ENCODE data around the gene NEK1. TPM values are rescaled to one million over a fixed set of nuclear protein-coding genes. Genes with fewer than 3 reads are reported as not detected.

The NEK1 gene
- total RNA-seq, 1 experiment from 2014 or later = 12.3 TPM

DNA sequence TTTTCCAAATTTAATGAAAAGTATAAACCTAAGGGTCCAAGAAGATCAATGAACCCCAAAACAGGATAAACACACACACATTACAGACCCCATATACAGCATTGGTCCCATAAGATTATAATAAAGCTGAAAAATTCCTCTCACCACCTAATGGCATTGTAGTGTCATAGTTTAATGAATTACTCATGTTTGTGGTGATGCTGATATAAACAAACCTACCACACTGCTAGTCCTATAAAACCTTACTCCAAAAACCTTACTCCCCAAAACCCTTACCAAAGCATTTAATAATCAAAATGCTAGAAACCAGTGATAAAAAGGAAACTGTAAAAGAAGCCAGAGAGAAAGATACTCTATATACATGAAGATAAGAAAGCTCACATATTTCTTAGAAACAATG lies 193.5 kb downstream of the NEK1 start:
- no peak overlapping the region for H2AFZ ChIP-seq (ENCODE audit: low read length)
- Mint-ChIP-seq H3K36me3 (ENCODE audit: insufficient read depth in 1 of 3, low read depth in 3 of 3) (no peaks in the 10 kb centered on the region), H3K27me3 (ENCODE audit: low read depth) (no peaks in the 10 kb centered on the region), H3K27ac (no peak overlapping the region), H3K4me1 (peaks cover 4 to 11% of the 10 kb centered on the region in 2 experiments; a peak in 3 of 4 replicates), H3K4me3 (no peak overlapping the region), H3K9me3 (no peaks in the 10 kb centered on the region)
- no peak overlapping the region for H4K91ac ChIP-seq (ENCODE audit: insufficient read length, low read depth, low read length)
- H2BK15ac ChIP-seq (ENCODE audit: low read depth, low read length) = no peak overlapping the region
- no peak overlapping the region for H3K4ac ChIP-seq (ENCODE audit: low read depth, low read length)
- no peaks in the 10 kb centered on the region for H4K20me1 ChIP-seq (ENCODE audit: control insufficient read depth, insufficient read depth, insufficient read length)
- H2AK5ac ChIP-seq (ENCODE audit: insufficient read length, low read length) = no peak overlapping the region
- no peaks in the 10 kb centered on the region for H3K9me3 ChIP-seq (ENCODE audit: control insufficient read depth, low read depth, low read length)
- peaks cover 4% of the 10 kb centered on the region; the same call in 1 of the 2 replicates for H3K4me1 ChIP-seq (ENCODE audit: insufficient read depth, low read length)
- no peak overlapping the region for H2BK12ac ChIP-seq (ENCODE audit: insufficient read length, low read depth, low read length)
- no peak for DNase-seq
- H4K8ac ChIP-seq (replicated peaks; ENCODE audit: insufficient read length, low read depth, low read length) = no peak overlapping the region
- H3K23me2 ChIP-seq (ENCODE audit: insufficient read length, low read depth, low read length, poor library complexity, severe bottlenecking) = no peaks in the 10 kb centered on the region
- H3K18ac ChIP-seq (ENCODE audit: insufficient read length, low read depth, low read length) = no peak overlapping the region
- H3K27me3 ChIP-seq (ENCODE audit: insufficient read depth, low read length) = no peaks in the 10 kb centered on the region
- TF ChIP-seq, protein P1, sequence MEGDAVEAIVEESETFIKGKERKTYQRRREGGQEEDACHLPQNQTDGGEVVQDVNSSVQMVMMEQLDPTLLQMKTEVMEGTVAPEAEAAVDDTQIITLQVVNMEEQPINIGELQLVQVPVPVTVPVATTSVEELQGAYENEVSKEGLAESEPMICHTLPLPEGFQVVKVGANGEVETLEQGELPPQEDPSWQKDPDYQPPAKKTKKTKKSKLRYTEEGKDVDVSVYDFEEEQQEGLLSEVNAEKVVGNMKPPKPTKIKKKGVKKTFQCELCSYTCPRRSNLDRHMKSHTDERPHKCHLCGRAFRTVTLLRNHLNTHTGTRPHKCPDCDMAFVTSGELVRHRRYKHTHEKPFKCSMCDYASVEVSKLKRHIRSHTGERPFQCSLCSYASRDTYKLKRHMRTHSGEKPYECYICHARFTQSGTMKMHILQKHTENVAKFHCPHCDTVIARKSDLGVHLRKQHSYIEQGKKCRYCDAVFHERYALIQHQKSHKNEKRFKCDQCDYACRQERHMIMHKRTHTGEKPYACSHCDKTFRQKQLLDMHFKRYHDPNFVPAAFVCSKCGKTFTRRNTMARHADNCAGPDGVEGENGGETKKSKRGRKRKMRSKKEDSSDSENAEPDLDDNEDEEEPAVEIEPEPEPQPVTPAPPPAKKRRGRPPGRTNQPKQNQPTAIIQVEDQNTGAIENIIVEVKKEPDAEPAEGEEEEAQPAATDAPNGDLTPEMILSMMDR (conservative IDR thresholded peaks at IDR 0.05) = no peak
- no peaks in the 10 kb centered on the region for H3K79me1 ChIP-seq (ENCODE audit: insufficient read depth, low read depth, low read length, poor library complexity, severe bottlenecking)
- H3T11ph ChIP-seq (ENCODE audit: low read length) = no peak overlapping the region
- no peak overlapping the region for H2BK120ac ChIP-seq (ENCODE audit: low read depth, low read length, poor library complexity, severe bottlenecking)
- H3K27ac ChIP-seq (ENCODE audit: insufficient read length, low read depth, low read length) = no peak overlapping the region
- H3K14ac ChIP-seq (ENCODE audit: insufficient read depth, low read length) = no peak overlapping the region
- H3K79me2 ChIP-seq (ENCODE audit: insufficient read depth, low read length) = no peaks in the 10 kb centered on the region
- no peak overlapping the region for H3K56ac ChIP-seq (ENCODE audit: insufficient read length, low read depth, low read length)
- H3K9ac ChIP-seq (ENCODE audit: extremely low read depth, insufficient read length, low read length) = no peak overlapping the region
- H3K4me2 ChIP-seq (ENCODE audit: insufficient read depth, insufficient read length, low read length) = no peak overlapping the region
- H4K5ac ChIP-seq (ENCODE audit: insufficient read length, low read depth, low read length) = no peak overlapping the region
- no peak overlapping the region for H3K23ac ChIP-seq (ENCODE audit: insufficient read length, low read depth, low read length)
- no peak overlapping the region for H2BK20ac ChIP-seq (ENCODE audit: low read depth, low read length, poor library complexity, severe bottlenecking)
- H2BK5ac ChIP-seq (ENCODE audit: insufficient read length, low read length) = no peak overlapping the region

Measured in H9 (cell line).